GM13977 (cell line): ENCODE data around the gene KLHL29.

Experiments
- DNase-seq: peaks from one replicate; pipeline ENCODE4 v3.0.0; 2012; ENCODE audit warnings: low spot score
- in situ Hi-C: fragments of 300-500 bp; cut with MboI; formaldehyde crosslinking; loops from one replicate; pipeline ENCODE4 v1.12.0; 2022; ENCODE audit warnings: low sequenced_read_pairs, low pct_unique_long_range_greater_than_20kb, mixed read lengths, inconsistent platforms; ENCODE audit not compliant: unreplicated experiment
- TF ChIP-seq, protein P1 (sequence below): IDR thresholded peaks from 2 replicates; pipeline ENCODE4 v1.5.1; 2012; ENCODE audit warnings: mild to moderate bottlenecking, control low read depth; ENCODE audit not compliant: insufficient read depth; ENCODE audit errors: extremely low read depth, missing control alignments

The KLHL29 gene

DNA sequence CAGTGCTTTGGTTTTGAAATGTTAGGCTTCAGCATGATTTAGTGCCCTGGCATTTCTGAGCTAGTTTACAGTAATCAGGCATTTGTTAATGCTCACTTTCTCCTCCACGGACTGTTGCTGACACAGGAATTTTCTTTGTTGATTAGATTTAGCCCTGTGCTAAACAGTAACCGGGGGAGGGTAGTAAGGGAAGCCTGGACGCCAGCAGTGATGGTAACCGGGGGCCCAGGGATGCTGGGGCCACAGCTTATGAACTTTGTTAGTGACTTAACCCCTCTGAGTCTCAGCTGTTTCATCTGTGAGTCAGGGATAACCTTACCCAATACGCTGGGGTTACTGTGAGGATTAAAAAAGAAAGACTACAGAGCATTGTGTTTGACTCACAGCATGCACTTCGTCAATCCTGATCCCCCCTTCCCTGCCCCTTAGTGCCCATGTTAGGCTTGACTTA is 33.5 kb downstream of the KLHL29 start:
- TF ChIP-seq, protein P1, sequence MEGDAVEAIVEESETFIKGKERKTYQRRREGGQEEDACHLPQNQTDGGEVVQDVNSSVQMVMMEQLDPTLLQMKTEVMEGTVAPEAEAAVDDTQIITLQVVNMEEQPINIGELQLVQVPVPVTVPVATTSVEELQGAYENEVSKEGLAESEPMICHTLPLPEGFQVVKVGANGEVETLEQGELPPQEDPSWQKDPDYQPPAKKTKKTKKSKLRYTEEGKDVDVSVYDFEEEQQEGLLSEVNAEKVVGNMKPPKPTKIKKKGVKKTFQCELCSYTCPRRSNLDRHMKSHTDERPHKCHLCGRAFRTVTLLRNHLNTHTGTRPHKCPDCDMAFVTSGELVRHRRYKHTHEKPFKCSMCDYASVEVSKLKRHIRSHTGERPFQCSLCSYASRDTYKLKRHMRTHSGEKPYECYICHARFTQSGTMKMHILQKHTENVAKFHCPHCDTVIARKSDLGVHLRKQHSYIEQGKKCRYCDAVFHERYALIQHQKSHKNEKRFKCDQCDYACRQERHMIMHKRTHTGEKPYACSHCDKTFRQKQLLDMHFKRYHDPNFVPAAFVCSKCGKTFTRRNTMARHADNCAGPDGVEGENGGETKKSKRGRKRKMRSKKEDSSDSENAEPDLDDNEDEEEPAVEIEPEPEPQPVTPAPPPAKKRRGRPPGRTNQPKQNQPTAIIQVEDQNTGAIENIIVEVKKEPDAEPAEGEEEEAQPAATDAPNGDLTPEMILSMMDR, result no peak
- in situ Hi-C loops, result no loop called here

DNA sequence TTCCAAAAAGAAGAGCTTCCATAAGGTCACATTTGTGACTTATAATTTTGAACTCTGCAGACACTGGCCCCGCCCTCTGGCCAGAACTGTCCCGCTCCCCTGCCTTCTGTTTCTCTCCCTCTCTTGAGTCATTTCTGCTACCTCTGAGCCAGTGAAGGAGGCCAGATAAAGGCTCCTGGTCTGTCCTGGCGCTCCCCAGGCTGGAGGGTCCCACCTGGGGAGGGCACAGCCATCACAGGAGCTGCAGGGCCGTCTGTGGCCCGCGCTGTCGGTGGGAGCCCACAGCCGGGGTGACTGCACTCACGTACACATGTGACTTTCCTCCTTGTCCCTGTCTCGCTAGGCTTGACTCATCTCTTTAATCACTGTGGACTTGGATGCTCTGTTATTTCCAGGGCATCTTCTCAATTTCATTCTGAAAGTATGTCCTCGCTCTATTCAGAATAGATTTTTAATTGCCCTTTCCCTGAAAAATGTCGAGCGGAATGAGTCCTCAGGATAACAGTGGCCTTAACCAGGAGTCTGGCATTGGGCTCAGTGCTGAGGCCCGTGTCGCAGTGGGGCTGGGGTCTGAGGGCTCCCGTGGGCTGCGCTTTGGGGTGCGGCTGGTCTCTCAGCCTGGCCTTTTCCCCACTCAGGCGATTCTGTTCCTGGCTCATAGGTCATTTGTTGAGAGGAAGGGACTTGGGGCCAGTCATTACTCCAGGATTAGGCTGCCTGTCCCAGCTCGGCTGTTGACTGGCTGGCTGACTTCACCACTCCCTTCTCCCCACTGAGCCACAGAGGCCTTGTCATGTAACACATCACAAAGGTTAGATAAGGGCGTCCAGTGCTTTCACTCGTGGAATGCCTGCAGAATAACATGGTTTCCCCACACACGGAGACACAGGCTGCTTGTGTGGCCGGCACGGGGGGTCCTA is 34.5 kb downstream of the KLHL29 start:
- in situ Hi-C loops, result no loop called here
- no peak for DNase-seq
- TF ChIP-seq, protein P1, result no peak

More for the DNA sequence above, 33.5 kb downstream of the KLHL29 start:
- DNase-seq, result no peak

DNA sequence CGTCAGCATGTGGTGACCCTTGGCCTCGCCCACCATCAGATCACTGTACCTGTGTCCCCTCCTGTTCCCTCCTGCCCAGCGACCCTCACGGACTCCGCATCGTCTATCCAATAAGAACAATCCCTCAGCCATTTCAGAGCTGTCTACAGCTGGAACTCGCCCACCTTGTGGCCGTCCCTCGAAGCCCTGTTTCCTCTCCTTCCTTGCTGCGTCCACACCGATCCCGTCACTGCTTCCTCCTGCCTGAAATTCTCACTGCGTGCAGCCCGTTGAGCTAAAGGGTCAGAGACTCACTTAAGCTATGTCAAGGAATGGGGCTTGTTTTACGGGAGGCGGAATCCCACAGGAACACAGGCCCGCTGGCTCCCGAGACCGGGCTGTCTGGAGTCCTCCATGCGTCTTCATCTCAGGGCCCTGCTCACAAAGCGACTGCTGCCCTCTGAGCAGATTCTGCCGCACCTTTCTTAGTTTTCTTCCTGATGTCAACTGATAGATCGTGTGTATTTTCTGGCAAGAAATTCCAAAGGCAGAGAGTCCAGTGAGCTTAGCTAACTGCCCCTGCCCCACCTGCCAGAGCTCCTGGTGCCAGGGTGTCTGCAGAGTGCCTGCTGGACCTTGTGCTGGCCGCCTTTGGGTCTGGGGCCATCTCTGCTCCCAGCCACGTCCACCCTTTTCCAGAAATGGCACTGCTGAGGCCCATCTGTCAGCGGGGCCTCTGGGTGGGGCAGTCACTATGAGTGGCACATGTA is 35.3 kb downstream of the KLHL29 start:
- no peak for DNase-seq
- in situ Hi-C loops, result no loop called here
- TF ChIP-seq, protein P1, result no peak

DNA sequence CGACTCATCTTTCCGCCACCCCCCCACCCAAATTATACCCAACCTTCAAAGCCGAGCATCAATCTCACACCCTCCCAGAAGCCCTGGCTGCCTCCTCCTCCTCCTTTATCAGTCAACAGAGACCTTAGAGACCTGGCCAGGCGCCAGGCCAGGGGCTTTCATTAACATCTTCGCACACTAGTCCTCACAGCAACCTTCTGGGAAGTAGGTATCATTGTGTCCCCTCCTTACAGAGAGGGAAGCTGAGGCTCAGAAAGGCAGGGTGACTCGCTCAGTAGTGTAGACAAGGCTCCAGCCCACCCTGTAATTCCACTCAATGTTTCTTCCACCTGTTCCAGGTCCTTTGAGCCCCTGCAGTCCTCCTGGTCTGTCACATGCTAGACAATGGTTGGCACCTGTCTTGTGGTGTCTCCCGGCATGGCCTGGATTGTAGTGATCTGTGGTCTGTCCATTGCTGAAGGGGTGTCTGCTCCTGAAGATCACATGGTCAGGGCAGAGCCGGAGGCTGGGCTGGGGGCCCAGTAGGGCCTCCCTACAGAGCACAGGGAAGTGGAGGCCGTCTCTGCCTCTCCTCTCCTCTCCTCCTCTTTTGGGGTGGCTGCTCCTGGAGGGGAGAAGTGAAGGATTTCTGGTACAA is 36.0 kb downstream of the KLHL29 start:
- TF ChIP-seq, protein P1, result no peak
- DNase-seq, result no peak
- in situ Hi-C loops, result no loop called here

DNA sequence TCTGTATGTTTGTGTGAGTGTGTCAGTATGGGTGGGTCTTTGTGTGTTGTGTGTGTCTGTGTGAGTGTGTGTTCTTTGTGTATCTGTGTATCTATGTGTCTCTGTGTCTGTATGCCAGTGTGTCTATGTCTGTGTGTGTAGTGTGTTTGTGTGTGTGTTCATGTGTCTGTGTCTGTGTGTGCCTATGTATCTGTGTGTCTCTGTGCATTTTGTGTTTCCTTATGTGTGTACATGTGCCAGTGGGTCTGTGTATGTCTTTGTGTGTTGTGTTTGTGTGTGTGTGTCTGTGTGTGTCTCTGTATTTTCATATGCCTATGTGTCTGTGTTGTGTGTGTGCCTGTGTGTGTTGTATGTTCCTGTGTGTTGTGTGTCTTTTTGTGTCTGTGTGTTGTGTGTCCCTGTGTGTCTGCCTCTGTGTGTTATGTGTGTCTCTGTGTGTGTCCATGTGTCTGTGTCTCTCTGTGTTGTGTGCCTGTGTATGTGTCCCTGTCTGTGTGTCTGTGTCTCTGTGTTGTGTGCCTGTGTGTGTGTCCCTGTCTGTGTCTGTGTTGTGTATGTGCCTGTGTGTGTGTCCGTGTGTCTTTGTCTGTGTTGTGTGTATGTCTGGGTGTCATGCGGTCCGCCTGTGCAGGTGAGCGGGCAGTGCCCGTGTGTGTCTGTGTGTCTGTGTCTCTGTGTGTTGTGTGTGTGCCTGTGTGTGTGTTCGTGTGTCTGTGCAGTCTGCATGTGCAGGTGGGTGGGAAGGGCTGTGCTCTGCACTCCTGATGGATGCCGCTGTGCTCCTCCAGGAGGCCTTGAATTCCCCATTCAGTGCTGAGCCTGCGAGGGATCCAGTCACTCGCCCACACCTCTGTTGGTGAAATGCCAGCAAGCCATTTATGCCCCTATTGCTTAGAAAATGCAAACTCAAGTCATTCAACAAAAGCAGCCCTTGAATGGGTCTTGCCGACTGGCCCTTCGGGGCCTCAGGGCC is 37.4 kb downstream of the KLHL29 start:
- DNase-seq, result no peak
- in situ Hi-C loops, result no loop called here
- TF ChIP-seq, protein P1, result no peak
